Transverse colon (tissue), 4 donors: ENCODE data around the gene CAPZA2. TPM values are rescaled to one million over a fixed set of nuclear protein-coding genes. Genes with fewer than 3 reads are reported as not detected.
"Not testable (repeated sequence)": the region's sequence is repeated elsewhere in the genome, so short reads cannot be mapped to it uniquely, and the experiment has no call there.

Source experiments
- DNase-seq: peaks from one replicate; pipeline ENCODE4 v3.0.0-alpha.2; 2019
- H3K27ac ChIP-seq, 4 donors: fragments of 200-600 bp; sonication (generic); 2 replicates each; pipeline ENCODE4 v1.5.1; 2016 to 2018; ENCODE audit warnings: inconsistent platforms in 4 of 4
- H3K27me3 ChIP-seq: fragments of 200-600 bp; sonication (generic); 2 replicates; pipeline ENCODE4 v1.5.1; 2017; ENCODE audit warnings: inconsistent platforms
- H3K36me3 ChIP-seq, 4 donors: fragments of 200-600 bp; sonication (generic); 2 replicates each; pipeline ENCODE4 v1.5.1; 2017 to 2019; ENCODE audit warnings: inconsistent platforms in 4 of 4
- H3K4me1 ChIP-seq, 4 donors: fragments of 200-600 bp; sonication (generic); 2 replicates each; pipeline ENCODE4 v1.5.1; 2017 to 2020; ENCODE audit warnings: inconsistent platforms in 4 of 4
- H3K4me3 ChIP-seq, 4 donors: fragments of 200-600 bp; sonication (generic); 1 replicate in 1 of 4; 2 replicates in 3 of 4; pipeline versions ENCODE4 v1.5.1 to v1.6.1; 2017 to 2019; ENCODE audit warnings: inconsistent platforms in 4 of 4
- H3K9me3 ChIP-seq, 2 donors: fragments of 200-600 bp; sonication (generic); 2 replicates each; pipeline ENCODE4 v1.5.1; 2017 to 2019; ENCODE audit warnings: inconsistent platforms in 2 of 2
- EP300 ChIP-seq: sonication (generic); formaldehyde crosslinking; IDR thresholded peaks from one replicate; pipeline ENCODE4 v1.6.1; 2017; ENCODE audit warnings: antibody characterized with exemption, low read depth
- POLR2A ChIP-seq: fragments of 450-650 bp; IDR thresholded peaks from one replicate; pipeline ENCODE4 v1.6.1; 2016; ENCODE audit warnings: antibody characterized with exemption, mild to moderate bottlenecking, moderate library complexity
- POLR2AphosphoS5 ChIP-seq, 3 donors: sonication (generic); formaldehyde crosslinking; IDR thresholded peaks; one replicate each; pipeline ENCODE4 v1.6.1; 2016; ENCODE audit warnings: antibody characterized with exemption in 3 of 3
- WGBS, 2 donors: methylation state at CpG; one replicate each; pipeline ENCODE4 v1.1.5; 2018; ENCODE audit warnings: low coverage in 1 of 2; 5-methylcytosine and 5-hydroxymethylcytosine counted together
- in situ Hi-C, 4 donors: fragments of 200-750 bp; cut with MboI; loops; one replicate each; pipeline versions ENCODE4 v1.15.0 to v1.15.1; 2017; ENCODE audit warnings: low sequenced_read_pairs in 3 of 4, low pct_ligation_motif_present in 1 of 4, low pct_unique_long_range_greater_than_20kb in 1 of 4
- intact Hi-C: fragments of 100-400 bp; cut with DNase I; formaldehyde crosslinking; loops from one replicate; pipeline ENCODE4 v1.15.1; 2023; ENCODE audit warnings: low total_unique reads
- total RNA-seq, 4 donors: library from RNA; depleted of rRNA; stranded (reverse); fragments of >200 nt; gene quantifications; one replicate each; pipeline ENCODE4 v1.1.0, GENCODE V29; 2016
- TF ChIP-seq, protein P1 (sequence below), 5 experiments: fragments of 200-600 bp in 3 of 5; fragments of 450-650 bp in 2 of 5; sonication (generic) in 3 of 5; IDR thresholded peaks; 1 replicate in 2 of 5; 2 replicates in 3 of 5; pipeline ENCODE4 v1.5.1; 2016 to 2017; ENCODE audit warnings: antibody characterized with exemption in 5 of 5, inconsistent platforms in 3 of 5, mild to moderate bottlenecking in 2 of 5, moderate library complexity in 1 of 5

The CAPZA2 gene
- total RNA-seq, 4 donors from 2014 or later: 74.4 to 133 (median 88.5) TPM

DNA sequence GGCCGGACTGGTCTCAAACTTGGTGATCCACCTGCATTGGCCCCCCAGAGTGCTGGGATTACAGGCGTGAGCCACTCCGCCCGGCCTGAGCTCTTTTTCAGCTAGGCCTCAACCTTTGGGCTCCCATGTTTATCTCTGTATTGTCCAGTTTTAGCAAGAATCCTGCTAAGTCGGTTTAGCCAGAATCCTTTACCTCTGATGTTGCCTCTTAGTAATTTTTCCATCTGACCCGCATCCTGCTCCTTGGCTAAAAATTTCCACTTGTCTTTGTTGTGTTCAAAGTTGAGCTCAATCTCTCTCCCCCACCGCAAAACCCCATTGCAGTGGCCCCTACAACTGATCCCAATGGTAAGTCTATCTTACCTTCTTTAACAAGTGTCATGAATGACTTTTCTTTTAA, 70.2 kb downstream of the CAPZA2 start:
- Histone ChIP-seq H3K36me3 (no peaks in the 10 kb centered on the region), H3K27ac (no peak overlapping the region), H3K4me1 (peaks cover 0 to 6% (median 0%) of the 10 kb centered on the region in 4 donors), H3K4me3 (no peak overlapping the region), H3K27me3 (no peaks in the 10 kb centered on the region), H3K9me3 (no peaks in the 10 kb centered on the region)
- TF ChIP-seq POLR2A (no peak), POLR2AphosphoS5 (IDR thresholded peaks at IDR 0.05) (no peak)
- TF ChIP-seq, protein P1, sequence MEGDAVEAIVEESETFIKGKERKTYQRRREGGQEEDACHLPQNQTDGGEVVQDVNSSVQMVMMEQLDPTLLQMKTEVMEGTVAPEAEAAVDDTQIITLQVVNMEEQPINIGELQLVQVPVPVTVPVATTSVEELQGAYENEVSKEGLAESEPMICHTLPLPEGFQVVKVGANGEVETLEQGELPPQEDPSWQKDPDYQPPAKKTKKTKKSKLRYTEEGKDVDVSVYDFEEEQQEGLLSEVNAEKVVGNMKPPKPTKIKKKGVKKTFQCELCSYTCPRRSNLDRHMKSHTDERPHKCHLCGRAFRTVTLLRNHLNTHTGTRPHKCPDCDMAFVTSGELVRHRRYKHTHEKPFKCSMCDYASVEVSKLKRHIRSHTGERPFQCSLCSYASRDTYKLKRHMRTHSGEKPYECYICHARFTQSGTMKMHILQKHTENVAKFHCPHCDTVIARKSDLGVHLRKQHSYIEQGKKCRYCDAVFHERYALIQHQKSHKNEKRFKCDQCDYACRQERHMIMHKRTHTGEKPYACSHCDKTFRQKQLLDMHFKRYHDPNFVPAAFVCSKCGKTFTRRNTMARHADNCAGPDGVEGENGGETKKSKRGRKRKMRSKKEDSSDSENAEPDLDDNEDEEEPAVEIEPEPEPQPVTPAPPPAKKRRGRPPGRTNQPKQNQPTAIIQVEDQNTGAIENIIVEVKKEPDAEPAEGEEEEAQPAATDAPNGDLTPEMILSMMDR (IDR thresholded peaks at IDR 0.05): no peak
- no peak for DNase-seq
- intact Hi-C loops: loop anchor here (5.0 kb wide), 2 partner anchors 55 to 190 kb away; no protein-coding TSS in a partner anchor
- in situ Hi-C loops: loop anchor here in 1 of 4 donors (5.0 kb wide), 1 partner anchor 195 kb away; no protein-coding TSS in a partner anchor
- 83 to 98% methylated on average over 1 to 7 of the region's 7 CpGs for WGBS, 2 donors

DNA sequence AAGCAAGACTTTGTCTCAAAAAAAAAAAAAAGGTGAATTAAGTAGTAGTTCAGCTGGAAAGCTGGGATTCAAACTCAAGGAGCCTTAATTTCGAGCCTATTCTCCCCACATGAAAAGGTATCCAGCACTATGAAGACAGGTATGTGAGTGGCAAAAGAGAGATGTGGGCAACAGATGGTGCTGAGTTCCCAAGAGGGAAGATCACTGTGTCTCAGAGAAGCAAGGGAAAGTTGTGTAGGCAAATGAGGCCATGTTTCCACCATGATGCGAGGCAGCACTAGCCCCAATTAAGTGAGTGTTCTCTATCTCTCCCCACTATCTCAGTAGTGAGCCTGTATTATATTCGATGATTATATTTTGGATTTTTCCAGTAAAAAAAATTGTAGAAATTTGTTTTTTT, 71.1 kb downstream of the CAPZA2 start:
- intact Hi-C loops (loop anchor here (5.0 kb wide), 2 partner anchors 54 to 189 kb away; no protein-coding TSS in a partner anchor), in situ Hi-C loops (loop anchor here in 1 of 4 donors (5.0 kb wide), 1 partner anchor 194 kb away; no protein-coding TSS in a partner anchor)
- TF ChIP-seq EP300 (no peak), POLR2A (no peak), POLR2AphosphoS5 (IDR thresholded peaks at IDR 0.05) (no peak)
- TF ChIP-seq, protein P1 (IDR thresholded peaks at IDR 0.05): no peak
- no peaks in the 10 kb centered on the region for H3K27me3 ChIP-seq
- no peak for DNase-seq
- H3K4me3 ChIP-seq: no peak overlapping the region
- H3K4me1 ChIP-seq: peaks cover 0 to 6% (median 0%) of the 10 kb centered on the region in 4 donors
- no peaks in the 10 kb centered on the region for H3K36me3 ChIP-seq
- H3K27ac ChIP-seq: no peak overlapping the region
- 86 to 94% methylated on average over 3 of the region's 3 CpGs for WGBS, 2 donors
- H3K9me3 ChIP-seq: no peaks in the 10 kb centered on the region

DNA sequence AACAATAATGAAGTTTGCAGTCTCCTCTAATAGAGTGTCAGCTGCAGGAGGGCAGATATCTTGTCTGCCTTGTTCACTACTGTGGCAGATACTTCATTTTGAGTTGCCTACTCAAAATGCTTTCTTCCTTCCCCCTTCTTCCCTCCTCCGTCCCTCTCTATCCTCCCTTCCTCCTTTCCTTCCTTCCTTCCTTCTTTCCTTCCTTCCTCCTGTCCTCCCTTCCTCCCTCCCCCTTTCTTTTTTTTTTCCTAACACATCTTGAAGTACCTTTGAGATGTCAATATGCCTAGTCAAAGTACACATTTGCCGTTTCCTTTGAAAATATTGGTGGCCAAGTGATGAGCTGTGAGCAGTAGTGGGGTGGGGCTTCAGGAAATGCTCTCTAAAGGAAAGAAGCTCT, 72.2 kb downstream of the CAPZA2 start:
- 50 to 75% methylated on average over 1 to 2 of the region's 2 CpGs for WGBS, 2 donors
- Histone ChIP-seq H3K27ac (no peak overlapping the region), H3K4me3 (no peak overlapping the region), H3K4me1 (peaks cover 0 to 6% (median 0%) of the 10 kb centered on the region in 4 donors), H3K9me3 (no peaks in the 10 kb centered on the region), H3K27me3 (no peaks in the 10 kb centered on the region), H3K36me3 (no peaks in the 10 kb centered on the region)
- no peak for TF ChIP-seq POLR2AphosphoS5 (IDR thresholded peaks at IDR 0.05)
- in situ Hi-C loops: loop anchor here in 1 of 4 donors (5.0 kb wide), 1 partner anchor 193 kb away; no protein-coding TSS in a partner anchor
- intact Hi-C loops: loop anchor here (5.0 kb wide), 2 partner anchors 53 to 188 kb away; no protein-coding TSS in a partner anchor
- no peak for DNase-seq

DNA sequence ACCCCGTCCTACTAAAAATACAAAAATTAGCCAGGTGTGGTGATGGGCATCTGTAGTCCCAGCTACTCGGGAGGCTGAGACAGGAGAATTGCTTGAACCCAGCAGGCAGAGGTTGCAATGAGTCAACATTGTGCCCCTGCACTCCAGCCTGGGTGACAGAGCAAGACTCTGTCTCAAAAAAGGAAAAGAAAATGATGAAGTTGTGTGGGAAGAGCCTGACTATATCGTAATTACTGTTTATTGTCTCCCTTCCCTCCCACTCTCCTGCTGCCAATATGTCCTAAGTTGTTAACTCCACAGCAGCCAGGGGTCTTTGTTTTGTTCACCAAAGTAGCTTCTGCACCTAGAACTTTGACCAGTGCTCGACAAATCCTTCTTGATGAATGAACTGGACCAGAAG, 74.5 kb downstream of the CAPZA2 start:
- H3K27ac ChIP-seq, H3K4me1 ChIP-seq, intact Hi-C loops, H3K9me3 ChIP-seq, H3K36me3 ChIP-seq, H3K27me3 ChIP-seq, DNase-seq, H3K4me3 ChIP-seq: not testable (repeated sequence)
- WGBS, 2 donors: 67 to 76% methylated on average over 4 of the region's 4 CpGs
- in situ Hi-C loops: loop anchor here in 1 of 4 donors (5.0 kb wide), 1 partner anchor 190 kb away; no protein-coding TSS in a partner anchor

DNA sequence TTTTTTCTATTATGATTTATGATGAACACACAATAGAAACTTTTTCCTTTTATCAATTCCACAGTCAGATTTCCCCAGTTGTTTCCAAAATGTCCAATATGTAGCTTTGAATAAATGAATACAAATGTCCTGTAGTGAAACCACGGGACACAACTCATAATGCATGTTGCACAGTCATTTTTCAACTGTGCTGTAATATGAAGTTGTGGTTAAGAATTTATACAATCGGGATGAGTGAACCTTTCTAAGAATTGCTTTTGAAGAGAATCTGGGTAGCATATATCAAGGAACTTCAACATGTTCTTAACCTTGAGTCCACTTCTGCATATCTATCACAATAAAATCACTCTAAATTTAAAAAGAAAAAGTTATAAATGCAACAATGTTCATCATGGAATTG, 76.3 kb downstream of the CAPZA2 start:
- no peak overlapping the region for H3K4me3 ChIP-seq
- in situ Hi-C loops (loop anchor here in 1 of 4 donors (5.0 kb wide), 1 partner anchor 189 kb away; no protein-coding TSS in a partner anchor), intact Hi-C loops (no loop called here)
- no peaks in the 10 kb centered on the region for H3K27me3 ChIP-seq
- H3K9me3 ChIP-seq: no peaks in the 10 kb centered on the region
- no peaks in the 10 kb centered on the region for H3K36me3 ChIP-seq
- TF ChIP-seq EP300 (no peak), POLR2A (no peak), POLR2AphosphoS5 (IDR thresholded peaks at IDR 0.05) (no peak)
- TF ChIP-seq, protein P1 (IDR thresholded peaks at IDR 0.05): no peak
- no peaks in the 10 kb centered on the region for H3K4me1 ChIP-seq
- no peak for DNase-seq
- no peak overlapping the region for H3K27ac ChIP-seq
- WGBS, 2 donors: 68 to 76% methylated on average over 2 of the region's 2 CpGs
